ENCODE measurements around the gene OTUD7B.

GRCh38 chr1:149949911-149950310 lies 60.6 kb downstream of the OTUD7B start:
- TF ChIP-seq CTCF (IDR thresholded peaks at IDR 0.05) (no peak), POLR2A (IDR thresholded peaks at IDR 0.05) (no peak)
